Subcutaneous abdominal adipose tissue (tissue), 5 donors: ENCODE results near the gene COL20A1.

Source experiments
- H3K27ac ChIP-seq: one replicate; pipeline ENCODE4 v1.7.0; 2013; ENCODE audit warnings: low read depth, mild to moderate bottlenecking, inconsistent platforms, low read length, moderate library complexity
- H3K27me3 ChIP-seq, 5 donors: one replicate each; pipeline ENCODE4 v1.7.0; 2013; ENCODE audit warnings: low read length in 5 of 5, inconsistent platforms in 1 of 5; ENCODE audit not compliant: control insufficient read depth in 5 of 5, insufficient read depth in 4 of 5
- H3K36me3 ChIP-seq, 5 donors: one replicate each; pipeline ENCODE4 v1.7.0; 2013; ENCODE audit warnings: low read length in 5 of 5; ENCODE audit not compliant: control insufficient read depth in 5 of 5, insufficient read depth in 5 of 5
- H3K4me1 ChIP-seq, 5 donors: one replicate each; pipeline ENCODE4 v1.7.0; 2013; ENCODE audit warnings: low read length in 5 of 5, mild to moderate bottlenecking in 3 of 5, moderate library complexity in 1 of 5; ENCODE audit not compliant: control insufficient read depth in 5 of 5, insufficient read depth in 5 of 5
- H3K4me3 ChIP-seq, 5 donors: one replicate each; pipeline ENCODE4 v1.7.0; 2013; ENCODE audit warnings: low read length in 5 of 5, low read depth in 1 of 5
- H3K9ac ChIP-seq, 5 donors: one replicate each; pipeline ENCODE4 v1.7.0; 2013; ENCODE audit warnings: low read length in 5 of 5, mild to moderate bottlenecking in 4 of 5, moderate library complexity in 3 of 5
- H3K9me3 ChIP-seq, 5 donors: one replicate each; pipeline ENCODE4 v1.7.0; 2013; ENCODE audit warnings: low read length in 5 of 5; ENCODE audit not compliant: control insufficient read depth in 5 of 5
- donor health status: healthy.
- donor health status: healthy.
- donor health status: healthy.
- donor health status: healthy.
- donor health status: healthy.

The COL20A1 gene

GRCh38 chr20:63268671-63269439, 24.1 kb upstream of the COL20A1 start:
- Histone ChIP-seq H3K9me3 (no peaks in the 10 kb centered on the region), H3K4me1 (peaks cover 8 to 15% (median 14%) of the 10 kb centered on the region in 5 donors), H3K27ac (no peak overlapping the region), H3K4me3 (no peak overlapping the region), H3K9ac (no peak overlapping the region), H3K27me3 (peaks cover 3 to 42% (median 33%) of the 10 kb centered on the region in 5 donors), H3K36me3 (no peaks in the 10 kb centered on the region)

GRCh38 chr20:63269724-63270123, 23.3 kb upstream of the COL20A1 start:
- H3K9ac ChIP-seq, result no peak overlapping the region
- peaks cover 3 to 35% (median 27%) of the 10 kb centered on the region in 5 donors for H3K27me3 ChIP-seq
- H3K9me3 ChIP-seq, result no peaks in the 10 kb centered on the region
- H3K27ac ChIP-seq, result no peak overlapping the region
- no peaks in the 10 kb centered on the region for H3K36me3 ChIP-seq
- no peak overlapping the region for H3K4me3 ChIP-seq
- peaks cover 12 to 23% (median 21%) of the 10 kb centered on the region in 5 donors for H3K4me1 ChIP-seq

- no peaks in the 10 kb centered on the region for H3K9me3 ChIP-seq
- H3K4me3 ChIP-seq, result no peak overlapping the region
- H3K4me1 ChIP-seq, result peaks cover 12 to 25% (median 21%) of the 10 kb centered on the region in 5 donors
- no peak overlapping the region for H3K9ac ChIP-seq
- H3K27ac ChIP-seq, result no peak overlapping the region
- peaks cover under 1 to 28% (median 24%) of the 10 kb centered on the region in 5 donors for H3K27me3 ChIP-seq
- peaks cover 0 to 1% (median 0%) of the 10 kb centered on the region in 5 donors for H3K36me3 ChIP-seq
Measured at GRCh38 chr20:63270606-63271325, 22.2 kb upstream of the COL20A1 start.

- no peaks in the 10 kb centered on the region for H3K9me3 ChIP-seq
- H3K4me3 ChIP-seq, result peak within 1 kb of the TSS; percentile 65 to 82 (median 77)
- no peak within 1 kb of the TSS for H3K27ac ChIP-seq
- peak within 1 kb of the TSS; percentile 20 to 88 (median 83) for H3K9ac ChIP-seq
- H3K4me1 ChIP-seq, result peaks cover 12 to 25% (median 21%) of the 10 kb centered on the region in 5 donors
- peaks cover 0 to 16% (median 13%) of the 10 kb centered on the region in 5 donors for H3K27me3 ChIP-seq
- peaks cover 0 to 17% (median 16%) of the 10 kb centered on the region in 5 donors for H3K36me3 ChIP-seq
Measured at GRCh38 chr20:63272105-63273058, 20.6 kb upstream of the COL20A1 start, which contains the start of gene ARFGAP1. Gene ARFGAP1, plus strand, starts transcription at chr20:63272813. Its CDS starts 2,768 bp downstream, at chr20:63275581.

- Histone ChIP-seq H3K4me1 (peaks cover 12 to 25% (median 21%) of the 10 kb centered on the region in 5 donors), H3K36me3 (peaks cover 0 to 25% (median 23%) of the 10 kb centered on the region in 5 donors), H3K27me3 (peaks cover 0 to 9% (median 6%) of the 10 kb centered on the region in 5 donors), H3K9me3 (no peaks in the 10 kb centered on the region), H3K9ac (peak overlapping the region; percentile 20 to 88 (median 83)), H3K4me3 (peak overlapping the region; percentile 65 to 82 (median 77)), H3K27ac (no peak overlapping the region)
Measured at GRCh38 chr20:63273059-63273579, 19.9 kb upstream of the COL20A1 start.

GRCh38 chr20:63273635-63274380, 19.2 kb upstream of the COL20A1 start:
- peak overlapping the region; percentile 20 to 88 (median 83) for H3K9ac ChIP-seq
- peaks cover 0 to 3% (median 2%) of the 10 kb centered on the region in 5 donors for H3K27me3 ChIP-seq
- H3K36me3 ChIP-seq, result peaks cover 0 to 31% (median 30%) of the 10 kb centered on the region in 5 donors
- no peak overlapping the region for H3K27ac ChIP-seq
- peaks cover 12 to 25% (median 21%) of the 10 kb centered on the region in 5 donors for H3K4me1 ChIP-seq
- no peaks in the 10 kb centered on the region for H3K9me3 ChIP-seq
- H3K4me3 ChIP-seq, result peak overlapping the region; percentile 65 to 82 (median 77)

GRCh38 chr20:63274381-63275228, 18.4 kb upstream of the COL20A1 start:
- Histone ChIP-seq H3K9me3 (no peaks in the 10 kb centered on the region), H3K4me3 (no peak overlapping the region)

GRCh38 chr20:63275825-63276224, 17.2 kb upstream of the COL20A1 start:
- Histone ChIP-seq H3K36me3 (peaks cover 0 to 48% (median 44%) of the 10 kb centered on the region in 5 donors), H3K27ac (no peak overlapping the region), H3K27me3 (no peaks in the 10 kb centered on the region), H3K9me3 (no peaks in the 10 kb centered on the region), H3K4me3 (no peak overlapping the region), H3K4me1 (peaks cover 12 to 25% (median 21%) of the 10 kb centered on the region in 5 donors), H3K9ac (no peak overlapping the region)

More at GRCh38 chr20:63274381-63275228, 18.4 kb upstream of the COL20A1 start:
- Histone ChIP-seq H3K9ac (peak overlapping the region in 1 of 5 donors; percentile 8), H3K27ac (no peak overlapping the region), H3K4me1 (peaks cover 12 to 25% (median 21%) of the 10 kb centered on the region in 5 donors), H3K27me3 (no peaks in the 10 kb centered on the region), H3K36me3 (peaks cover 0 to 39% (median 36%) of the 10 kb centered on the region in 5 donors)
